ENCODE results near the gene TMEM144.

TMEM144 gene

DNA sequence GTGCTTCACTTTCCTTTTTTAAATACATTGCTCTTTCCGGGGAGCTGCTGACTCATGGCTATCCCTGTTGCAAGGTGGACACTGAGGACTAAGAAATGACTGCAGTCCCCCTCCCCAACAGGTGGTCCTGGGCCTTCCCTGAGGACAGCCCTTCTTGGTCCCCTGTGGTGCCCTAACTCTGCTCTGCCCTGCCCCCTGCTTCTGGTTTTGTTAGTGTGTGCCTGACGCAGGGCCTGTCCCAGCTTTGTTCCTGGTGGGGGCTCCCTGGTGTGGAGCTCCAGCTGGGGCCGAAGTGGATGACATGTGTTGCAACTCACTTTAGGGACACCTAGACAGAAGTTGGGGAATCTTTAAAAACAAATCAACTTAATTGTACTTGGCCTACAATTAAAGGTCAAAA is 81.9 kb downstream of the TMEM144 start:
- peaks cover 6% of the 10 kb centered on the region for H3K9me3 ChIP-seq (ENCODE audit: severe bottlenecking)
- no peak for DNase-seq
- no peaks in the 10 kb centered on the region for H3K27me3 ChIP-seq (ENCODE audit: insufficient read depth, low read depth, severe bottlenecking)
- no peak overlapping the region for H3K27ac ChIP-seq
- H3K4me3 ChIP-seq (ENCODE audit: low read depth, low read length): no peak overlapping the region
- TF ChIP-seq, protein P1, sequence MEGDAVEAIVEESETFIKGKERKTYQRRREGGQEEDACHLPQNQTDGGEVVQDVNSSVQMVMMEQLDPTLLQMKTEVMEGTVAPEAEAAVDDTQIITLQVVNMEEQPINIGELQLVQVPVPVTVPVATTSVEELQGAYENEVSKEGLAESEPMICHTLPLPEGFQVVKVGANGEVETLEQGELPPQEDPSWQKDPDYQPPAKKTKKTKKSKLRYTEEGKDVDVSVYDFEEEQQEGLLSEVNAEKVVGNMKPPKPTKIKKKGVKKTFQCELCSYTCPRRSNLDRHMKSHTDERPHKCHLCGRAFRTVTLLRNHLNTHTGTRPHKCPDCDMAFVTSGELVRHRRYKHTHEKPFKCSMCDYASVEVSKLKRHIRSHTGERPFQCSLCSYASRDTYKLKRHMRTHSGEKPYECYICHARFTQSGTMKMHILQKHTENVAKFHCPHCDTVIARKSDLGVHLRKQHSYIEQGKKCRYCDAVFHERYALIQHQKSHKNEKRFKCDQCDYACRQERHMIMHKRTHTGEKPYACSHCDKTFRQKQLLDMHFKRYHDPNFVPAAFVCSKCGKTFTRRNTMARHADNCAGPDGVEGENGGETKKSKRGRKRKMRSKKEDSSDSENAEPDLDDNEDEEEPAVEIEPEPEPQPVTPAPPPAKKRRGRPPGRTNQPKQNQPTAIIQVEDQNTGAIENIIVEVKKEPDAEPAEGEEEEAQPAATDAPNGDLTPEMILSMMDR (IDR thresholded peaks at IDR 0.05; ENCODE audit: low read depth, low read length): no peak
- no peaks in the 10 kb centered on the region for H3K36me3 ChIP-seq

GRCh38 chr4:158295053-158295452 is 84.8 kb downstream of the TMEM144 start:
- no peaks in the 10 kb centered on the region for H3K27me3 ChIP-seq (ENCODE audit: insufficient read depth, low read depth, severe bottlenecking)
- H3K9me3 ChIP-seq (ENCODE audit: severe bottlenecking): peaks cover 6% of the 10 kb centered on the region
- TF ChIP-seq, protein P1 (IDR thresholded peaks at IDR 0.05; ENCODE audit: low read depth, low read length): no peak
- H3K27ac ChIP-seq: no peak overlapping the region
- H3K4me3 ChIP-seq (ENCODE audit: low read depth, low read length): no peak overlapping the region
- H3K36me3 ChIP-seq: no peaks in the 10 kb centered on the region
- no peak for DNase-seq

DNA sequence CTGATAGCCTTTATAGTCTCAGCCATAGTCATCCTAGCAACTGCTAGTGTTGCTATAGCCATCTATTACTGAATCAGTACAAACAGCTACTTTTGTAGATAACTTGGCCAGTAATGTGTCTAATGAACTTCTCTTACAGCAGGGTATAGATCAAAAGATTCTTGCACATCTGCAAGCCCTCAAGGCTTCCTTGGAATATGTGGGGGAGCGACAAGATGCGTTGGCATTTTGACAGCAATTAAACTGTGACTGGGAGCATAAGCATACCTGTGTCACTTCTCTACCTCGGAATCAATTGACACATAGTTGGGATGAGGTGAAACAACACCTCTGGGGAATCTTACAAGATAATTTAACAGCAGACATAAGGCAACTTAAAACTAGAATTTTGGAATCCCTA is 87.6 kb downstream of the TMEM144 start:
- H3K9me3 ChIP-seq (ENCODE audit: severe bottlenecking): peaks cover 5% of the 10 kb centered on the region
- no peak overlapping the region for H3K27ac ChIP-seq
- no peak overlapping the region for H3K4me3 ChIP-seq (ENCODE audit: low read depth, low read length)
- DNase-seq: no peak
- TF ChIP-seq, protein P1 (IDR thresholded peaks at IDR 0.05; ENCODE audit: low read depth, low read length): no peak
- no peaks in the 10 kb centered on the region for H3K27me3 ChIP-seq (ENCODE audit: insufficient read depth, low read depth, severe bottlenecking)
- no peaks in the 10 kb centered on the region for H3K36me3 ChIP-seq

DNA sequence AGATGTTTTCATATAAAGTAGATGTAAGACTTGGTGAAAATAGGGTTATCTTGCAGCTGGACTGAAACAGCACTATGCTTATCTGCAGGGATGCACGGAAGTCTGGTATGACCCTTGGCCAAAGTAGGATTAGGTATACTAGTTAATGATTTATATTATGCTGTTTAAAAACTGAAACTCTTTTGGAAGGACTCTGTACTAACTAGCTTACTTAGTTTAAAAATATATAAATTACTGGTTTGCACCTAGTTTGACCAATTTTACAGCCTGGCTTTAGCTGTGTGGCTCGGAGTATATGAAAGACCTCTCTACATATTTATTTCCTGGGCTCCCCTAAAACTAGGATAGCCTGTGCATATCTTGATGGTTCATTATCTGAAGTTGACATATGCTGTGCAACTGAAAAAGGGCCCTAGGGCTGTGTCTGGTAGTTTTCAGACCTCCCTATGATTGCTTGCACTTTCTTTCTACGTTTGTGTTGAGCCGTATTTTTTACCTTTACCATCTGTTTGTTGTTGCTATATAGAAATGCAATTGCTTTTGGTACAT is 89.2 kb downstream of the TMEM144 start:
- TF ChIP-seq, protein P1 (IDR thresholded peaks at IDR 0.05; ENCODE audit: low read depth, low read length): no peak
- no peaks in the 10 kb centered on the region for H3K36me3 ChIP-seq
- no peak overlapping the region for H3K27ac ChIP-seq
- DNase-seq: no peak
- H3K4me3 ChIP-seq (ENCODE audit: low read depth, low read length): no peak overlapping the region
- no peaks in the 10 kb centered on the region for H3K27me3 ChIP-seq (ENCODE audit: insufficient read depth, low read depth, severe bottlenecking)
- H3K9me3 ChIP-seq (ENCODE audit: severe bottlenecking): no peaks in the 10 kb centered on the region

DNA sequence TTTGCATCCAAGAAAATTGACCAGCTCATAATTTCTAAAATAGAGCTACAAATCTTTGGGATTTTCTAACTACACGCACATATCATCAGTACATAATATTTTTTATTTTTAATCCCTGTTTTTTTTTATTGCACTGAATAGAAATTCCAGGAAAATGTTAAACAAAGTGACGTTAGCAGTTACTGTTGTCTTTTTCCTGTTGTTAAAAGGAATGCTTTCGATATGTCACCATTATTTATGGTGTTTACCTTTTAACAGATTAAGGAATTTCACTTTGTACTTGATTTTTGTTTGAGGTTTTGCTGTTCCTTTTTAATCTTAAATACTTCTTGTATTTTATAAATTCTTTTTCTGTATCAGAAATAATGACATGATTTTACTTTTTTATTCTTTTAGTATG is 89.7 kb downstream of the TMEM144 start:
- Histone ChIP-seq H3K9me3 (ENCODE audit: severe bottlenecking) (no peaks in the 10 kb centered on the region), H3K36me3 (no peaks in the 10 kb centered on the region), H3K27ac (no peak overlapping the region), H3K4me3 (ENCODE audit: low read depth, low read length) (no peak overlapping the region), H3K27me3 (ENCODE audit: insufficient read depth, low read depth, severe bottlenecking) (no peaks in the 10 kb centered on the region)
- no peak for DNase-seq
- TF ChIP-seq, protein P1 (IDR thresholded peaks at IDR 0.05; ENCODE audit: low read depth, low read length): no peak

Data from WERI-Rb-1 (cell line).